ENCODE measurements around the gene TENT4B.

DNA sequence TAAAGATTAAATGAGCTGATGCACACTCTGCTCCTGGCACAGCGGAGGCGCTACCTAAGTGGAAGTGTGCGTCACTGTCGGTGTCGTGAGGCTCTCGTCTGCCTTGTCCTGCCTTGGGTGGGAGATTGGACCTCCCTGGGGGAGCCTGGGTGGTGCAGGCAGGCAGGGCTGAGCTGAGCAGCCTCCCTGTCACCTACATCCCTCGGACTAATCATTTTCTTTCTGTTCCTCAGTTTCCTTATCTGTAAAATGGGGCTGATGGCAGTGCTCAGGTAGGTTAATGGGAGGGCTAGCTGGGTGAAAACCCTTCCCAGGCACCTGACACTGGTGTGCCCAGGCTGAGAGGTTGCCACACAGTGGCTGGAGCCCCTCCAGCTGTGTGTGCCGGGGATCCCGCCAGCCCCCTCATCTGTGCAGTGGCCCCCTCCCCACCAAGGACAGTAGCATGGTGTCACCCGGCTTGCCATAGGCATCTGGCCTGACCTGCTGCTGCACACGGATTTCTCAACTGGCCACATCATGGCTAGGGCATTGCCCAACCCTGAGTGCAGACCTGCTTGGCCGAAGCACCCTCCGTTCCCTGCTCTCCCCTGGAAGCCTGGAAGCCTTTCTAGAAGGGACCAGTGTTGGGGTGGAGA lies 117.5 kb downstream of the TENT4B start:
- TF ChIP-seq, protein P1, sequence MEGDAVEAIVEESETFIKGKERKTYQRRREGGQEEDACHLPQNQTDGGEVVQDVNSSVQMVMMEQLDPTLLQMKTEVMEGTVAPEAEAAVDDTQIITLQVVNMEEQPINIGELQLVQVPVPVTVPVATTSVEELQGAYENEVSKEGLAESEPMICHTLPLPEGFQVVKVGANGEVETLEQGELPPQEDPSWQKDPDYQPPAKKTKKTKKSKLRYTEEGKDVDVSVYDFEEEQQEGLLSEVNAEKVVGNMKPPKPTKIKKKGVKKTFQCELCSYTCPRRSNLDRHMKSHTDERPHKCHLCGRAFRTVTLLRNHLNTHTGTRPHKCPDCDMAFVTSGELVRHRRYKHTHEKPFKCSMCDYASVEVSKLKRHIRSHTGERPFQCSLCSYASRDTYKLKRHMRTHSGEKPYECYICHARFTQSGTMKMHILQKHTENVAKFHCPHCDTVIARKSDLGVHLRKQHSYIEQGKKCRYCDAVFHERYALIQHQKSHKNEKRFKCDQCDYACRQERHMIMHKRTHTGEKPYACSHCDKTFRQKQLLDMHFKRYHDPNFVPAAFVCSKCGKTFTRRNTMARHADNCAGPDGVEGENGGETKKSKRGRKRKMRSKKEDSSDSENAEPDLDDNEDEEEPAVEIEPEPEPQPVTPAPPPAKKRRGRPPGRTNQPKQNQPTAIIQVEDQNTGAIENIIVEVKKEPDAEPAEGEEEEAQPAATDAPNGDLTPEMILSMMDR (conservative IDR thresholded peaks at IDR 0.05 in 1 of 2, IDR thresholded peaks at IDR 0.05 in 1 of 2; ENCODE audit: low read depth in 1 of 2, low read length in 2 of 2) = no peak
- no peak for TF ChIP-seq EZH2 (IDR thresholded peaks at IDR 0.05; ENCODE audit: low read length, missing control alignments)
